SK-N-SH (cell line): ENCODE results near the gene IPO9. TPM values are rescaled to one million over a fixed set of nuclear protein-coding genes. Genes with fewer than 3 reads are reported as not detected.

Experiments
- CTCF ChIA-PET: fragments of 300-600, 350-600 bp; formaldehyde crosslinking; extraction: SDS; loops from one replicate; lab custom pipeline; 2021; lab: Yijun Ruan, JAX
- POLR2A ChIA-PET: fragments of 350-600 bp; sonication (Branson Sonifier 250); formaldehyde crosslinking; extraction: SDS; loops from one replicate; lab custom pipeline; 2020; ENCODE audit warnings: antibody characterized with exemption, inconsistent platforms; lab: Yijun Ruan, JAX
- DNase-seq: peaks from one replicate; pipeline ENCODE4 v3.0.0; 2012
- H2AFZ ChIP-seq: fragments of 200-600 bp; sonication (generic); 2 replicates; pipeline ENCODE4 v1.8.1; 2016; ENCODE audit warnings: antibody characterized with exemption, mild to moderate bottlenecking, low read depth
- H3F3A ChIP-seq: fragments of 200-600 bp; sonication (generic); replicated peaks from 2 replicates; pipeline ENCODE3; 2016; ENCODE audit warnings: antibody characterized with exemption, mild to moderate bottlenecking; ENCODE audit not compliant: insufficient read depth
- H3K27ac ChIP-seq, 2 experiments: fragments of 200-500 bp in 1 of 2; fragments of 200-600 bp in 1 of 2; sonication (Bioruptor generic) in 1 of 2; sonication (generic), shearing (Covaris generic) in 1 of 2; 2 replicates each; pipeline versions ENCODE4 v1.5.1 to v1.6.1; 2014 to 2016; ENCODE audit warnings: low read depth in 2 of 2, inconsistent platforms in 1 of 2, low read length in 1 of 2, mild to moderate bottlenecking in 1 of 2, mixed read lengths in 1 of 2
- H3K27me3 ChIP-seq: fragments of 200-600 bp; sonication (generic), shearing (Covaris generic); 2 replicates; pipeline ENCODE4 v1.6.1; 2016; ENCODE audit warnings: mixed run types; ENCODE audit not compliant: insufficient read depth
- H3K36me3 ChIP-seq, 2 experiments: fragments of 200-500 bp in 1 of 2; fragments of 200-600 bp in 1 of 2; sonication (Bioruptor generic) in 1 of 2; sonication (generic) in 1 of 2; replicated peaks in 1 of 2; 2 replicates each; pipeline versions ENCODE3 to v1.5.1; 2014 to 2016; ENCODE audit warnings: low read length in 1 of 2, mild to moderate bottlenecking in 1 of 2; ENCODE audit not compliant: insufficient read depth in 2 of 2, control insufficient read depth in 1 of 2
- H3K4me1 ChIP-seq, 2 experiments: fragments of 200-500 bp in 1 of 2; fragments of 200-600 bp in 1 of 2; sonication (Bioruptor generic) in 1 of 2; sonication (generic), shearing (Covaris generic) in 1 of 2; 2 replicates each; pipeline versions ENCODE4 v1.5.1 to v1.6.1; 2014 to 2016; ENCODE audit warnings: low read depth in 1 of 2, low read length in 1 of 2, mixed run types in 1 of 2; ENCODE audit not compliant: insufficient read depth in 2 of 2, control insufficient read depth in 1 of 2
- H3K4me2 ChIP-seq: fragments of 200-600 bp; sonication (generic), shearing (Covaris generic); 2 replicates; pipeline ENCODE4 v1.6.1; 2017; ENCODE audit warnings: mixed run types
- H3K4me3 ChIP-seq, 2 experiments: fragments of 200-500 bp in 1 of 2; fragments of 200-600 bp in 1 of 2; sonication (Bioruptor generic) in 1 of 2; sonication (generic), shearing (Covaris generic) in 1 of 2; 2 replicates each; pipeline versions ENCODE4 v1.5.1 to v1.8.1; 2014 to 2016; ENCODE audit warnings: low read depth in 2 of 2, inconsistent platforms in 1 of 2, low read length in 1 of 2, mild to moderate bottlenecking in 1 of 2, mixed read lengths in 1 of 2, moderate library complexity in 1 of 2
- H3K79me2 ChIP-seq: fragments of 200-600 bp; sonication (generic); 2 replicates; pipeline ENCODE4 v1.8.1; 2017; ENCODE audit warnings: mild to moderate bottlenecking; ENCODE audit not compliant: insufficient read depth
- H3K9ac ChIP-seq: fragments of 200-600 bp; sonication (generic); 2 replicates; pipeline ENCODE4 v1.6.1; 2017; ENCODE audit warnings: mixed run types
- H3K9me2 ChIP-seq: fragments of 200-600 bp; sonication (generic); 2 replicates; pipeline ENCODE4 v1.6.1; 2017; ENCODE audit warnings: mixed run types
- H3K9me3 ChIP-seq: fragments of 200-600 bp; sonication (generic); 2 replicates; pipeline ENCODE4 v1.6.1; 2017; ENCODE audit warnings: mixed run types, mild to moderate bottlenecking, moderate library complexity
- H4K20me1 ChIP-seq: fragments of 200-600 bp; sonication (generic); 2 replicates; pipeline ENCODE4 v1.6.1; 2017; ENCODE audit warnings: mild to moderate bottlenecking, mixed run types; ENCODE audit not compliant: insufficient read depth
- EP300 ChIP-seq, 2 experiments: IDR thresholded peaks; 2 replicates each; pipeline versions ENCODE4 v1.4.0 to v1.6.1; 2012; ENCODE audit warnings: borderline replicate concordance in 1 of 2, low read depth in 1 of 2, low read length in 1 of 2
- EZH2phosphoT487 ChIP-seq: fragments of 200-600 bp; sonication (generic); IDR thresholded peaks from 2 replicates; pipeline ENCODE4 v1.6.1; 2017; ENCODE audit warnings: low read depth, mixed run types, mild to moderate bottlenecking, antibody characterized with exemption, moderate library complexity, borderline replicate concordance
- FOXM1 ChIP-seq: IDR thresholded peaks from 2 replicates; pipeline ENCODE4 v1.4.0; 2012; ENCODE audit warnings: low read depth, mild to moderate bottlenecking
- IRF3 ChIP-seq: fragments of 150-350 bp; IDR thresholded peaks from 2 replicates; pipeline ENCODE4 v1.6.1; 2016; ENCODE audit warnings: mild to moderate bottlenecking, low read depth, low read length
- JUND ChIP-seq: IDR thresholded peaks from 2 replicates; pipeline ENCODE4 v1.4.0; 2012
- MXI1 ChIP-seq: IDR thresholded peaks from 2 replicates; pipeline ENCODE4 v1.6.1; 2012; ENCODE audit warnings: mild to moderate bottlenecking, low read depth, low read length, improper control_type of control experiment
- POLR2AphosphoS5 ChIP-seq: IDR thresholded peaks from 2 replicates; pipeline ENCODE4 v1.6.1; 2012; ENCODE audit warnings: low read depth, low read length
- RAD21 ChIP-seq: IDR thresholded peaks from 2 replicates; pipeline ENCODE4 v1.6.1; 2012; ENCODE audit warnings: mild to moderate bottlenecking, low read length
- SIN3A ChIP-seq: IDR thresholded peaks from 2 replicates; pipeline ENCODE4 v1.6.1; 2012; ENCODE audit warnings: low read depth, mild to moderate bottlenecking, low read length, moderate library complexity, borderline replicate concordance
- SMC3 ChIP-seq: IDR thresholded peaks from 2 replicates; pipeline ENCODE4 v1.6.1; 2012; ENCODE audit warnings: low read depth, low read length, improper control_type of control experiment
- TAF1 ChIP-seq: IDR thresholded peaks from 2 replicates; pipeline ENCODE4 v1.6.1; 2012; ENCODE audit warnings: low read depth, mild to moderate bottlenecking, low read length, moderate library complexity, borderline replicate concordance
- USF2 ChIP-seq: fragments of 150-350 bp; IDR thresholded peaks from 2 replicates; pipeline ENCODE4 v1.6.1; 2017; ENCODE audit warnings: antibody characterized with exemption, low read length, low read depth, borderline replicate concordance
- WGBS: methylation state at CpG from one replicate; pipeline ENCODE4 v1.1.6; 2017; ENCODE audit warnings: low lambda C conversion rate; 5-methylcytosine and 5-hydroxymethylcytosine counted together
- polyA plus RNA-seq, 3 experiments: library from polyadenylated mRNA; depleted of rRNA; stranded (reverse); fragments of >200 nt; gene quantifications; 2 replicates each; pipeline ENCODE4 v1.2.3, GENCODE V29; 2012
- TF ChIP-seq, protein P1 (sequence below): fragments of 200-600 bp; sonication (generic); IDR thresholded peaks from 2 replicates; pipeline ENCODE4 v1.6.1; 2017; ENCODE audit warnings: antibody characterized with exemption, mild to moderate bottlenecking, moderate library complexity
- TF ChIP-seq, protein P2 (sequence below): IDR thresholded peaks from 2 replicates; pipeline ENCODE4 v1.4.0; 2012; ENCODE audit warnings: low read depth
- TF ChIP-seq, protein P3 (sequence below): IDR thresholded peaks from 2 replicates; pipeline ENCODE4 v1.4.0; 2012; ENCODE audit warnings: low read depth, borderline replicate concordance
- TF ChIP-seq, protein P4 (sequence below): IDR thresholded peaks from 2 replicates; pipeline ENCODE4 v1.4.0; 2012; ENCODE audit warnings: low read depth, borderline replicate concordance

IPO9 gene
- polyA plus RNA-seq, 1 of the 3 experiments (the other 2 are of a cell fraction) = 24.5 TPM

- H3K36me3 ChIP-seq = peaks cover 25% of the 10 kb centered on the region in 2 experiments
- peak; percentile 46 for DNase-seq
- no peak overlapping the region for H3K4me2 ChIP-seq
- no peaks in the 10 kb centered on the region for H4K20me1 ChIP-seq
- H3K4me1 ChIP-seq = peaks cover 3 to 8% of the 10 kb centered on the region in 2 experiments; a peak in 3 of 4 replicates
- no peak overlapping the region for H3K27ac ChIP-seq
- CTCF ChIA-PET = interaction anchor here (0.5 to 16.1 kb wide), 34 partner anchors 10 to 515 kb away, joined by 3 to 222 read pairs (median 4); partner anchors contain the start of genes LMOD1 and SHISA4
- H3K9me3 ChIP-seq = no peaks in the 10 kb centered on the region
- H3K9ac ChIP-seq = no peak overlapping the region
- 69% methylated on average over 6 of the region's 6 CpGs for WGBS
- TF ChIP-seq SMC3 (peak; percentile 53), RAD21 (peak; percentile 67), POLR2AphosphoS5 (peak; percentile 28; the same call in 1 of the 2 replicates)
- TF ChIP-seq, protein P1, sequence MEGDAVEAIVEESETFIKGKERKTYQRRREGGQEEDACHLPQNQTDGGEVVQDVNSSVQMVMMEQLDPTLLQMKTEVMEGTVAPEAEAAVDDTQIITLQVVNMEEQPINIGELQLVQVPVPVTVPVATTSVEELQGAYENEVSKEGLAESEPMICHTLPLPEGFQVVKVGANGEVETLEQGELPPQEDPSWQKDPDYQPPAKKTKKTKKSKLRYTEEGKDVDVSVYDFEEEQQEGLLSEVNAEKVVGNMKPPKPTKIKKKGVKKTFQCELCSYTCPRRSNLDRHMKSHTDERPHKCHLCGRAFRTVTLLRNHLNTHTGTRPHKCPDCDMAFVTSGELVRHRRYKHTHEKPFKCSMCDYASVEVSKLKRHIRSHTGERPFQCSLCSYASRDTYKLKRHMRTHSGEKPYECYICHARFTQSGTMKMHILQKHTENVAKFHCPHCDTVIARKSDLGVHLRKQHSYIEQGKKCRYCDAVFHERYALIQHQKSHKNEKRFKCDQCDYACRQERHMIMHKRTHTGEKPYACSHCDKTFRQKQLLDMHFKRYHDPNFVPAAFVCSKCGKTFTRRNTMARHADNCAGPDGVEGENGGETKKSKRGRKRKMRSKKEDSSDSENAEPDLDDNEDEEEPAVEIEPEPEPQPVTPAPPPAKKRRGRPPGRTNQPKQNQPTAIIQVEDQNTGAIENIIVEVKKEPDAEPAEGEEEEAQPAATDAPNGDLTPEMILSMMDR = peak; percentile 73
- TF ChIP-seq, protein P2, sequence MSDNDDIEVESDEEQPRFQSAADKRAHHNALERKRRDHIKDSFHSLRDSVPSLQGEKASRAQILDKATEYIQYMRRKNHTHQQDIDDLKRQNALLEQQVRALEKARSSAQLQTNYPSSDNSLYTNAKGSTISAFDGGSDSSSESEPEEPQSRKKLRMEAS = no peak
- POLR2A ChIA-PET = no interaction called here
- H3K27me3 ChIP-seq = no peaks in the 10 kb centered on the region
- no peaks in the 10 kb centered on the region for H3K9me2 ChIP-seq
- no peaks in the 10 kb centered on the region for H3K79me2 ChIP-seq
- peak overlapping the region in 1 of 2 experiments; percentile 24; a peak in 1 of 4 replicates for H3K4me3 ChIP-seq
- no peak overlapping the region for H2AFZ ChIP-seq
- peaks cover 39% of the 10 kb centered on the region for H3F3A ChIP-seq
Measured at GRCh38 chr1:201877877-201878401, 49.0 kb downstream of the IPO9 start.

- no peak for DNase-seq
- TF ChIP-seq USF2 (no peak), EP300 (IDR thresholded peaks at IDR 0.05; ENCODE audit: borderline replicate concordance in 1 of 2, low read depth in 1 of 2, low read length in 1 of 2) (no peak), IRF3 (no peak), SIN3A (no peak), FOXM1 (no peak), TAF1 (no peak), EZH2phosphoT487 (no peak), MXI1 (no peak), JUND (no peak)
- TF ChIP-seq, protein P3, sequence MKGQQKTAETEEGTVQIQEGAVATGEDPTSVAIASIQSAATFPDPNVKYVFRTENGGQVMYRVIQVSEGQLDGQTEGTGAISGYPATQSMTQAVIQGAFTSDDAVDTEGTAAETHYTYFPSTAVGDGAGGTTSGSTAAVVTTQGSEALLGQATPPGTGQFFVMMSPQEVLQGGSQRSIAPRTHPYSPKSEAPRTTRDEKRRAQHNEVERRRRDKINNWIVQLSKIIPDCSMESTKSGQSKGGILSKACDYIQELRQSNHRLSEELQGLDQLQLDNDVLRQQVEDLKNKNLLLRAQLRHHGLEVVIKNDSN = no peak
- TF ChIP-seq, protein P4, sequence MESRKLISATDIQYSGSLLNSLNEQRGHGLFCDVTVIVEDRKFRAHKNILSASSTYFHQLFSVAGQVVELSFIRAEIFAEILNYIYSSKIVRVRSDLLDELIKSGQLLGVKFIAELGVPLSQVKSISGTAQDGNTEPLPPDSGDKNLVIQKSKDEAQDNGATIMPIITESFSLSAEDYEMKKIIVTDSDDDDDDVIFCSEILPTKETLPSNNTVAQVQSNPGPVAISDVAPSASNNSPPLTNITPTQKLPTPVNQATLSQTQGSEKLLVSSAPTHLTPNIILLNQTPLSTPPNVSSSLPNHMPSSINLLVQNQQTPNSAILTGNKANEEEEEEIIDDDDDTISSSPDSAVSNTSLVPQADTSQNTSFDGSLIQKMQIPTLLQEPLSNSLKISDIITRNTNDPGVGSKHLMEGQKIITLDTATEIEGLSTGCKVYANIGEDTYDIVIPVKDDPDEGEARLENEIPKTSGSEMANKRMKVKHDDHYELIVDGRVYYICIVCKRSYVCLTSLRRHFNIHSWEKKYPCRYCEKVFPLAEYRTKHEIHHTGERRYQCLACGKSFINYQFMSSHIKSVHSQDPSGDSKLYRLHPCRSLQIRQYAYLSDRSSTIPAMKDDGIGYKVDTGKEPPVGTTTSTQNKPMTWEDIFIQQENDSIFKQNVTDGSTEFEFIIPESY = no peak
Measured at GRCh38 chr1:201880928-201881571, 52.1 kb downstream of the IPO9 start.

More at GRCh38 chr1:201880928-201881571, 52.1 kb downstream of the IPO9 start:
- WGBS = 59% methylated on average over 6 of the region's 6 CpGs
- Histone ChIP-seq H3K4me2 (no peak overlapping the region), H4K20me1 (peaks cover 4% of the 10 kb centered on the region; the same call in 1 of the 2 replicates), H3F3A (peaks cover 36% of the 10 kb centered on the region), H3K27me3 (no peaks in the 10 kb centered on the region), H3K27ac (no peak overlapping the region), H3K79me2 (no peaks in the 10 kb centered on the region), H3K4me1 (peaks cover 16 to 39% of the 10 kb centered on the region in 2 experiments; a peak in 3 of 4 replicates), H3K36me3 (peaks cover 5 to 9% of the 10 kb centered on the region in 2 experiments), H3K9ac (no peak overlapping the region), H2AFZ (no peak overlapping the region), H3K9me2 (no peaks in the 10 kb centered on the region), H3K9me3 (no peaks in the 10 kb centered on the region), H3K4me3 (no peak overlapping the region)
- CTCF ChIA-PET = interaction anchor here (0.6 to 16.1 kb wide), 8 partner anchors 12 to 238 kb away, joined by 3 to 222 read pairs (median 4); partner anchors contain the start of gene SHISA4
- POLR2A ChIA-PET = interaction anchor here (1.8 kb wide), 1 partner anchor 12 kb away, joined by 5 read pairs; no protein-coding TSS in a partner anchor
